GM12873 (cell line): ENCODE measurements around the gene ZBTB4.

ENCODE experiments used
- CTCF ChIP-seq: IDR thresholded peaks from 2 replicates; pipeline ENCODE4 v1.5.1; 2012; ENCODE audit warnings: low read depth, mild to moderate bottlenecking, moderate library complexity, low read length, control low read depth; ENCODE audit not compliant: insufficient read depth; ENCODE audit errors: missing control alignments

Gene ZBTB4

GRCh38 chr17:7417056-7417655, 62.3 kb downstream of the ZBTB4 start:
- no peak for TF ChIP-seq CTCF

DNA sequence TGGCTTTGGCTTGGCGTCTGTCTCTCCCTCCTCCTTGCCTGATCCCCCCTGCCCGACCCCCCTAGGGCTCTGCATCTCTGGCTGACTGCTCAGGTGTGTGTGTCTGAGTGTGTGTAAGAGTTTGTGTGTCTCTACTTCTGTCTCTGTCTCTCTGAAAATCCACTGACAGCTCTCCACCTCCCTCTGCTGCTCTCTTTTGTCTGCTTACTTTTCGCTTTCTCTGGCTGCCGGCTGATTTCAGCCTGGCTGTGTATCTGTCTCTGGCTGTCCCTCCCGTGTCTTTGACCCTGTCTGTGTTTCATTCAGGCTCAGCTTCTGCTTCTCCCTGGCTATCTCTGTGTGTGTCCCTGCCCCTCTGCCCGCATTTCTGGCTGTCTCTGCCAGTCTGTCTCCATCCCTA, 63.1 kb downstream of the ZBTB4 start:
- TF ChIP-seq CTCF: peak; percentile 23

GRCh38 chr17:7415784-7416183, 63.6 kb downstream of the ZBTB4 start:
- no peak for TF ChIP-seq CTCF

- TF ChIP-seq CTCF: no peak
Observed at GRCh38 chr17:7414837-7415236, 64.6 kb downstream of the ZBTB4 start.

DNA sequence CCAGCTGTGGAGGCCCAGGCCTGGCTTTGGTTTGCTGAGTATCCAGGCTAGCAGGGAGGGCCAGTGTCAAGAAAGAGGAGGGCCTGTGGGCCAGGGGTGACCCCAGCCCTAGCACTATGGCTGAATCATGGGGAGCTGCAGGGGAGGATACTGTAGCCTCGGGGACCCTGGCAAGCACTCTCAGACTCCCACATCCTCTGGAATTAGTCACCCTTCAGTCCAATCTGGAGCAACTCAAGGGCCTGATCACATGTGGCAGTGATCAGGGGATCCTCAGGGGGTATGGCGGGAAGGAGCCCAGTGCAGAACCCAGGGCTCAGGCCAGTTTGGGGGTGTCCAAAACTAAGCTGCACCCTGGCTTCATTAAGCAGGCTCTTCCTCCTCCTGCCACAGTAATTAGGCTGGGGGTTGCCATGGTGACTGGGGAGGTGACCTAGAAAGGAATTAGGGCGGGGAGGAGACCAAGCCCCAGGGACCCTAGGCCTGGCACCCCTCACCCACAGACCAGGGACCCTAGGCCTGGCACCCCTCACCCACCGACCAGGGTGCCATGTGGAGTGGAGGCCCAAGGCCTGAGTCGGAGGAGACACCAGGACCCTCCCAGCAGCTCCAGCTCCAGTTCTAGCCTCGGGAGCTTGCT, 66.0 kb downstream of the ZBTB4 start:
- TF ChIP-seq CTCF: no peak

DNA sequence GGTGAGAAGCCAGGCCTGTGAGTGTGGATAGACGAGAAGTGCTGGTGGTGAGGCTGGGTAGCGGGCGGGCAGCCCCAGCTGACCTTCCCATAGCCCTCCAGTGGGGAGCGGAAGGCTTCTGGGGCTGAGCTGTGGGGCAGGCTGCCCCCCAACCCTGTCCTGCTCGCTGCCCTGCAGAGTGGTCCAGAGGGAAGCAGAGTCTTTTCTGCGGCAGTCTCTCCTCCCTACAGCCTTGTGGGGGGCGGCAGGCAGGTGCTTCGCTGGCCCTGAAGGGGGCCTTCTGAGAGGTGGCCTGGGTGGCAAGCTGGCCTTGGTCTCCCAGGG, 68.0 kb downstream of the ZBTB4 start:
- TF ChIP-seq CTCF: no peak

- no peak for TF ChIP-seq CTCF
Observed at GRCh38 chr17:7410634-7411426, 68.6 kb downstream of the ZBTB4 start.
